NT2/D1 (cell line): Measurements from ENCODE around the gene ZNF688.

ENCODE experiments used
- SUZ12 ChIP-seq: IDR thresholded peaks from 2 replicates; pipeline ENCODE4 v1.6.1; 2011; ENCODE audit not compliant: insufficient read length, insufficient read depth; ENCODE audit errors: extremely low read depth
- YY1 ChIP-seq: IDR thresholded peaks from 2 replicates; pipeline ENCODE4 v1.6.1; 2011; ENCODE audit not compliant: insufficient read length, insufficient read depth

DNA sequence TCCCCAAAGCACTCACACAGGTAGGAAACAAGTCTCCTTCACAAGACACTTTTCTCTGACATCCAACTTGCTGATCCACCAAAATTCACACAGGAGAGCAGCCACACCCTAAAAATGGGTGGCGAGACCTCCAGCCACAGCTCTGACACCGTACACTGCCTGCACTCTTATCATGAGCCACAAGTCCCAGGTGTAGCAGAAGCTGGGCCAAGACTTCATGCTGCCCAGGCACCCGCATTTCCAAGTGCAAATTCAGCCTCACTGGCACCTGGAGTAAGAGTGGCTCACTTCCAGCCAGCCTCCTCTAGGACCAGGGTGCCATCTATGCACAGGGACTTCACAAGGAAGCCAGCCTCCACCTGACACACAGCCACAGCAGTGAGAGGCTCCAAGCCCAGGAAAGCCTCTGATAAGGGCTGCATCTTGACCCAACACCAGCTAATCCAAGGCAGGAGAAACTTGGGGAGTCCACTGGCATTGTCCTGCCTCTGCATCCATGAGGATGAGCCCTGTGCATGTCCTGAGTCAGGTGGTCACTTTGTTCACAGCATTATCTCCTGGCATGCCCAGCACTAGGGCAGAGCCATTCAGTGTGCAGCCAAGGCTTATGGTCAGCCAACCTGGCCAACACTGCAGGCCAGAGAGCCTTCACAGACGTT, 42.6 kb downstream of the ZNF688 start:
- TF ChIP-seq YY1 (no peak), SUZ12 (no peak)
